A549 (cell line): ENCODE measurements around the gene RASA4.
"Not testable (repeated sequence)": the region's sequence is repeated elsewhere in the genome, so short reads cannot be mapped to it uniquely, and the experiment has no call there.

Experiments used
- BCL3 ChIP-seq: fragments of >200 bp; sonication (Bioruptor Twin); formaldehyde crosslinking; IDR thresholded peaks from 3 replicates; pipeline ENCODE4 v1.6.1; 2016
- CTCF ChIP-seq: fragments of >200 bp; sonication (Bioruptor Twin); formaldehyde crosslinking; IDR thresholded peaks from 3 replicates; pipeline ENCODE4 v1.5.1; 2016
- ELK1 ChIP-seq: fragments of 150-350 bp; IDR thresholded peaks from 2 replicates; pipeline ENCODE4 v1.6.1; 2014; ENCODE audit warnings: low read depth, mild to moderate bottlenecking, low read length
- MYC ChIP-seq: IDR thresholded peaks from 2 replicates; pipeline ENCODE4 v1.6.1; 2012; ENCODE audit warnings: mild to moderate bottlenecking, inconsistent platforms, low read length, improper control_type of control experiment, borderline replicate concordance
- PBX3 ChIP-seq: IDR thresholded peaks from 2 replicates; pipeline ENCODE4 v1.6.1; 2012

GRCh38 chr7:102634299-102634698, 17.7 kb upstream of the RASA4 start:
- TF ChIP-seq CTCF, ELK1, BCL3, PBX3, MYC: not testable (repeated sequence)
